Chondrocyte (in vitro differentiated cells): ENCODE measurements around the gene PHOX2B. TPM values are rescaled to one million over a fixed set of nuclear protein-coding genes. Genes with fewer than 3 reads are reported as not detected.
A peak's percentile ranks its signal among the peaks of the same experiment; 100 is the strongest.

ENCODE experiments used
- DNase-seq: peaks from one replicate; pipeline ENCODE4 v3.0.0; 2021; ENCODE audit warnings: mixed read lengths, low spot score
- H3K27ac Mint-ChIP-seq: one replicate; pipeline ENCODE4 v1.8.0; 2021; ENCODE audit warnings: mild to moderate bottlenecking, moderate library complexity, mixed read lengths; ENCODE audit not compliant: unreplicated experiment
- H3K27me3 Mint-ChIP-seq: 2 replicates; pipeline ENCODE4 v1.8.0; 2021; ENCODE audit warnings: low read depth, mixed read lengths
- H3K36me3 Mint-ChIP-seq: 2 replicates; pipeline ENCODE4 v1.8.0; 2021; ENCODE audit warnings: low read depth, mixed read lengths
- H3K4me1 Mint-ChIP-seq: 2 replicates; pipeline ENCODE4 v1.8.0; 2021; ENCODE audit warnings: low read depth, mild to moderate bottlenecking, mixed read lengths
- H3K4me3 Mint-ChIP-seq: one replicate; pipeline ENCODE4 v1.8.0; 2021; ENCODE audit warnings: mild to moderate bottlenecking, moderate library complexity, mixed read lengths; ENCODE audit not compliant: unreplicated experiment
- H3K9me3 Mint-ChIP-seq: 2 replicates; pipeline ENCODE4 v1.8.0; 2021; ENCODE audit warnings: low read depth, mixed read lengths
- total RNA-seq: library from RNA; stranded (reverse); gene quantifications from 3 replicates; pipeline ENCODE4 v1.2.1, GENCODE V29; 2021
- TF ChIP-seq, protein P1 (sequence below): fragments of 200-600 bp; sonication (generic); IDR thresholded peaks from 2 replicates; pipeline ENCODE4 v1.5.0; 2021; ENCODE audit warnings: antibody characterized with exemption, mild to moderate bottlenecking, moderate library complexity

PHOX2B gene
- total RNA-seq, 1 donor from 2014 or later = not detected

DNA sequence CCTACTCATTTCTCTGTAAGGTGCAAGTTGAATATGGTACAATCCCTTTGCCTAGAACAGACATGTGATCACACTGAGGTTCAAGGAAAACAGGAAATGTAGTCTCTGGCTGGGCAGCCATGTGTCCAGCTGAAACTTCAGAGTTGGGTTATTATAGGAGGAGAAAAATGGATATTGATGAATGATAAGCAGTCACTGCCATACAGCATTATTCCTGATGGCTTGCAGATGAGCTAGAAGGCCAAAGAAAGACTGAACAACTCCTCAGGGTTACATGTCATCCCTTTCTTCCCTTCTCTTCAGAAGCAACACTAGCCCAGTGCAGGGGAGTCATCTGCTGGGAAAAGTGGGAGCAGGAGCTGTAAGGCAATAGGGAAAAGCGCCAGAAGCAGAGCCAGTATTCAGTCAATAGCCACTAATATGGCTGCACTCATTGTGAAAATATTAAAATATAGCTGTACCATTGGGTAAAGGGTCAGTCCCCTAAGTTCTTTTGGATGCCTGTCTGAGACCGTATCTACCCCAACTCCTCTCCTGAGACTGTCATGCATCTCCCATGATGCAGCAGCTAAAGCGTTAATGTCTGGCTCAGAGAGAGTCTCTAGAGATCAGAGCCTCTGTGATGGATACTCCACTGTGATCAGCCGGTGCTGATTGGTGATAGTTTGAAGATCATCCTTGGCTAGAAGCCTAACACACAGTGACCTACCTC lies 20.5 kb downstream of the PHOX2B start:
- no peak overlapping the region for H3K27ac Mint-ChIP-seq
- H3K27me3 Mint-ChIP-seq = peaks cover 54% of the 10 kb centered on the region
- peaks cover 5% of the 10 kb centered on the region for H3K36me3 Mint-ChIP-seq
- H3K4me3 Mint-ChIP-seq = no peak overlapping the region
- H3K9me3 Mint-ChIP-seq = peaks cover 10% of the 10 kb centered on the region
- no peaks in the 10 kb centered on the region for H3K4me1 Mint-ChIP-seq
- no peak for DNase-seq
- TF ChIP-seq, protein P1, sequence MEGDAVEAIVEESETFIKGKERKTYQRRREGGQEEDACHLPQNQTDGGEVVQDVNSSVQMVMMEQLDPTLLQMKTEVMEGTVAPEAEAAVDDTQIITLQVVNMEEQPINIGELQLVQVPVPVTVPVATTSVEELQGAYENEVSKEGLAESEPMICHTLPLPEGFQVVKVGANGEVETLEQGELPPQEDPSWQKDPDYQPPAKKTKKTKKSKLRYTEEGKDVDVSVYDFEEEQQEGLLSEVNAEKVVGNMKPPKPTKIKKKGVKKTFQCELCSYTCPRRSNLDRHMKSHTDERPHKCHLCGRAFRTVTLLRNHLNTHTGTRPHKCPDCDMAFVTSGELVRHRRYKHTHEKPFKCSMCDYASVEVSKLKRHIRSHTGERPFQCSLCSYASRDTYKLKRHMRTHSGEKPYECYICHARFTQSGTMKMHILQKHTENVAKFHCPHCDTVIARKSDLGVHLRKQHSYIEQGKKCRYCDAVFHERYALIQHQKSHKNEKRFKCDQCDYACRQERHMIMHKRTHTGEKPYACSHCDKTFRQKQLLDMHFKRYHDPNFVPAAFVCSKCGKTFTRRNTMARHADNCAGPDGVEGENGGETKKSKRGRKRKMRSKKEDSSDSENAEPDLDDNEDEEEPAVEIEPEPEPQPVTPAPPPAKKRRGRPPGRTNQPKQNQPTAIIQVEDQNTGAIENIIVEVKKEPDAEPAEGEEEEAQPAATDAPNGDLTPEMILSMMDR = no peak

DNA sequence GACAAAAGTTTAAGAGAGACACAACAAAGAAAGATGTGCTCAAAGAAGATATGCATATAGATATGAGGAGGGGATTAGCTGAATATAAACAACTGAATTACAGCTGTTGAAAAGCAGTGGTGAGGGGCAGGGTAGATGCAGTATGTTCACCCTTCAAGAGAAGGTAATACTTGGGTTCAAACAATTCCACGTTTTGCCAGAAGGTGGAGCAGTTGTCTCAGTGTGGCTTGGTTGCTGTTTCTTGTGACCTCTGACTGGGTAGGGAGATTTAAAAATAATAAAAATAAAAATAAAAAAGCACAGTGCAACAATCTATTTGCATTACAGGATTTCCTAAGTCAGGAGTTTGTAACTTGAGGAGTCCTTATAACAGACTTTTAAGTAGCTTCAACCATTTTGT lies 23.3 kb downstream of the PHOX2B start:
- Mint-ChIP-seq H3K36me3 (peaks cover 5% of the 10 kb centered on the region), H3K27ac (no peak overlapping the region), H3K9me3 (peaks cover 10% of the 10 kb centered on the region), H3K4me3 (no peak overlapping the region), H3K27me3 (peaks cover 34% of the 10 kb centered on the region), H3K4me1 (no peaks in the 10 kb centered on the region)
- no peak for DNase-seq
- TF ChIP-seq, protein P1 = peak; percentile 41

DNA sequence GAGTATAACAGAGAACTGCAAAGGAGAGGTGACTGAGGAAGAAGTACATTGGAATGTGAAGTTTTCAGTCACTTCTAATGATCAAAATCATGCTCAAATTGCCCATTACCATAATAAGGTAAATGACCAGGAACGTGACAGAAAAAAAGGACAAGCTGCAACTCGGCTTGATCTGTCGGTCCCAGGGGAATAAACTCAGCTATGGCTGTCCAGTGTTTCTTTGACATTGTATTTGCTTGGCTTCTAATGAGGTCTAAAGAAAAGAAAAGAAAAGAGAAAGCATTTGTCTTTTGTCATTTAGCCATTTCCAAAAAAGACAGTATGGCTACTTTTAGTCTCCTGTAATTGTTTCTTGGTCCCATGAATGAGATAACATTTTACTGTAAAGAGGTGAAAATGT lies 25.2 kb downstream of the PHOX2B start:
- Mint-ChIP-seq H3K4me3 (no peak overlapping the region), H3K36me3 (peaks cover 5% of the 10 kb centered on the region), H3K27ac (no peak overlapping the region), H3K27me3 (peaks cover 20% of the 10 kb centered on the region), H3K9me3 (peaks cover 10% of the 10 kb centered on the region), H3K4me1 (peaks cover 6% of the 10 kb centered on the region)
- no peak for DNase-seq
- TF ChIP-seq, protein P1 = no peak

DNA sequence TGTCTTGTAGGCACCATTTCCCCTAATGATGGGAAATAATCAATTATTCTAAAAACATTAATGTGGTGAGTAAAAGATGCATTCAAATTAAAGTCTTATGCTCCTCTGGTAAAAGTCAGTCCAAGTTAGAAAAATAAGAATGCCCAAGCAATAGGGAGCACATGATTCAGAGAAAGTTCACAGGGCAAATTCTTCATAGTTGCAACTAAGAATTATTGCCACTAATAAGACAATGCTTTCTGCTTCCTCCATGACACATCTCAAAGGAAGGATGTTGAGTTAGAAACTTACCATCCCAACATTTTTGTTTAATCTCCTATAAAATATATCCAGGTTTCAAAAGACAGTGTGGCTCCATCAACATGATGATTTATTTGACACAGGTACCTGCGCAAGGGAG lies 26.3 kb downstream of the PHOX2B start:
- peaks cover 6% of the 10 kb centered on the region for H3K4me1 Mint-ChIP-seq
- peaks cover 12% of the 10 kb centered on the region for H3K27me3 Mint-ChIP-seq
- DNase-seq = no peak
- H3K27ac Mint-ChIP-seq = no peak overlapping the region
- peaks cover 10% of the 10 kb centered on the region for H3K9me3 Mint-ChIP-seq
- peaks cover 5% of the 10 kb centered on the region for H3K36me3 Mint-ChIP-seq
- TF ChIP-seq, protein P1 = no peak
- H3K4me3 Mint-ChIP-seq = no peak overlapping the region

DNA sequence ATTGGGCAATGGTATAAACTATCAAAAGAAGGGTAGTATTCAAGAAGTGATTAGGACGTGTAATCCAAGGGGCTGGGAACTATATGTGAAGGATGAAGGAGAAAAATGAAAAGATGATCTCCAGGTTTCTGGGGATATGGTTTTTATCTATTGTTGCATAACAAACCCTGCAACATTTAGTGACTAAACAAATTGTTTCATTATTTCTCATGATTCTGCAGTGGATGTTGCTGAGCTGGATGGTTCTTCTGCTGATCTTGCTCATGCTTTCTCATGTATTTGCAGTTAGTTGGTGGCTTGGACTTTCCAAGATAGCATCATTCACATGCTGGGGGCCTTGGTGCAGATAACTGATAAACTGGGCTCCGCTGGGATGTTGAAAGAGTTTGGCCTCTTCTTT lies 29.1 kb downstream of the PHOX2B start:
- Mint-ChIP-seq H3K4me1 (peaks cover 6% of the 10 kb centered on the region), H3K9me3 (no peaks in the 10 kb centered on the region), H3K27ac (no peak overlapping the region), H3K36me3 (no peaks in the 10 kb centered on the region), H3K4me3 (no peak overlapping the region), H3K27me3 (peaks cover 2% of the 10 kb centered on the region)
- TF ChIP-seq, protein P1 = no peak
- DNase-seq = no peak
